Activated CD8-positive, alpha-beta memory T cell treated with anti-CD3 and anti-CD28 coated beads, Interleukin-2, amount 50 U/mL, for 1 hour (primary cell): Measurements from ENCODE around the gene ZNF90.
A peak's percentile ranks its signal among the peaks of the same experiment; 100 is the strongest.
"Not testable (repeated sequence)": the region's sequence is repeated elsewhere in the genome, so short reads cannot be mapped to it uniquely, and the experiment has no call there.

Experiments
- DNase-seq: peaks from one replicate; pipeline ENCODE4 v3.0.0-alpha.2; 2020; ENCODE audit errors: extremely low read depth

ZNF90 gene

DNA sequence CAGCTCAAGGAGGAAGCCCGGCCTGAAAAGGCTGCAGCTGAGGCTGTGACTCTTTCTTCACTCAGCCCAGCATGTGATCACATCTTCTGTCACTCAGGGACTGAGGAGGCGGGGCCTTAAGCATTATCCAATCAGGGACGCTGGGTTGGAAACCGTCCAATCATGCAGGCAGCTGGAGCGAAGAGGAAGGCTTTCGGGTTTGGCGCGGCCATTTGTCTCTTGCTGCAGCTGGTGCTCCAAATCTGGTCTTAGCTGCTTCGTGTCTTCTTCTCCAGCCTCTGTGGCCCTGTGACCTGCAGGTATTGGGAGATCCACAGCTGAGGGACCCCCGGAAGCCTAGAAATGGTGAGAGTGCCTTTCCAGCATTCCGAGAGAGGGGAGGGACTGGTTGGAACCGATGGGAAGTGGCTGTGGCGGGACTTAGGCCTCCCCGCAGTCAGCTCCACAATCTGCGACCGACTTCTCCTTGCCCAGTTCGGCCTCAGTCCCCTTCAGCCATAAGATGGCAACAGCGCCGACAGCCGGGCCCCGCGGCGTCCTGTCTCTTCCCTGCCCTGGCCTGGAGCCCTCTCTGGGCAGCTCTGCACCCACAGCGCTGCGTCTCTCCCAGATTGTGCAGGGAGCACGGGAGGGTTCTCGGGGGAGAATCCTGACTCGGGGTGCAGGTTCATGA is at the start of gene ZNF90:
Gene ZNF90 (plus strand): TSS at position 210 of the 673 bp plus-strand sequence. CDS start 133 bp downstream, at position 343.
- peak; percentile 77 for DNase-seq

- DNase-seq = no peak
Measured at GRCh38 chr19:20028611-20029010, 49.2 kb upstream of the ZNF90 start.

- no peak for DNase-seq
Measured at GRCh38 chr19:20035935-20036334, 41.9 kb upstream of the ZNF90 start.

- no peak for DNase-seq
Measured at GRCh38 chr19:20038358-20039202, 39.2 kb upstream of the ZNF90 start.

- DNase-seq = peak; percentile 90
Measured at GRCh38 chr19:20039203-20039723, 38.5 kb upstream of the ZNF90 start, which contains the start of gene ZNF682. Gene ZNF682 (minus strand): TSS chr19:20039505. CDS start chr19:20039345, 160 bp downstream.

GRCh38 chr19:20044663-20045062 is 33.1 kb upstream of the ZNF90 start:
- no peak for DNase-seq

- DNase-seq = not testable (repeated sequence)
Measured at GRCh38 chr19:20045742-20046141, 32.1 kb upstream of the ZNF90 start.

- peak; percentile 8 for DNase-seq
Measured at GRCh38 chr19:20051841-20052768, 25.7 kb upstream of the ZNF90 start.

GRCh38 chr19:20058738-20059137 is 19.1 kb upstream of the ZNF90 start:
- not testable (repeated sequence) for DNase-seq

GRCh38 chr19:20060282-20060681 is 17.5 kb upstream of the ZNF90 start:
- no peak for DNase-seq

DNA sequence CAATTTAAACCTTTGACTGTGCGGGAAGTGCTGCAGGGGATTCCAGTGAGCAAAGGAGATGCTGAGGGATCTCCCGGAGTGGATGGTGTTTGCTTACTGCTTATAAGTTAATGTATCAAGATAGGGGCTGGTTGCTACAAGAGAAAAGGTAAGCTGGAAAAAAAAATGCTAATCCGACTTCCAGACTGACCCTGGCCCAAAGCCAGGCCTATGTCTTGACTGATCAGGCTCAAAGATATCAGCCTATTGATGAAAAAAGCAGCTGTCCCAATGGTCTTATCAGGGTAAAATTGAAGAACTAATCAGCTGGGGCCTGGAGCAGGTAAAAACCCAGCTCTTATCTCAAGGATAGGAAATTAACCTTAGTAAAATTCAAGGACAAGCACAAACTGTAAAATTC is 10.9 kb upstream of the ZNF90 start:
- DNase-seq = no peak

DNA sequence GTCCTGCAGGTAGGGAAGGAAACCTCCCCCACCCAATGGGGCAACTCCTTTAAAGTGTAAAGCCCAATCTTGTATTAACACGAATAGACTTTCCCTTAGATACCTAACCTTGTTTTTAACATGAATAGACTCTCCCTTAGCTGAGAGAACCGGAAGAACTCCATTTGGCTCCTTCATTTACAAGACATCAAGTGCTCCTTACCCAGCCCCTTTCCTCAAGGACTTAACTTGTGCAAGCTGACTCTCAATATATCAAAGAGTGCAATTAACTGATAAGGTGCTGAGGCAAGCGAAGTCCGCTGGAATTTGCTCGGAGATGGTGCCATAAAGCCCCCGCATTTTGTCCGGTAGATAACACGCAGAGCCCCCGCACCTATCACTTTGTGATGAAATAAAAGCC is 9.9 kb upstream of the ZNF90 start:
- DNase-seq = no peak

- DNase-seq = not testable (repeated sequence)
Measured at GRCh38 chr19:20068559-20068958, 9.2 kb upstream of the ZNF90 start.

DNA sequence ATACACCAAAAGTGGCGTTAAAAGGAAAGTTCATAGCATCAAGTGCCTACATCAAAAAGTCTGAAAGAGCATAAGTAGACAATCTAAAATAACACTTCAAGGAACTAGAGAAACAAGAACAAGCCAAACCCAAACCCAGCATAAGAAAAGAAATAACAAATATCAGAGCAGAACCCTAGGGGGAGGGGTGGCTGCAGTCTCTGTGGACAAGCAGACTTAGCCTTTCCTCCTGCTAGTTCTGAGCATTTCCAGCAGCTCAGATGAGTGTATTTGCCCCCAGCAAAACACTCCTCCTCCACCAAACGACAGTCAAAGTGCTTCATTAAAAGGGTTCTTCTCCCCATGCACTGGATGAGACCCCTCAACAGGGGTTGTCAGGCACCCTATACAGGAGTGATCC is 7.1 kb upstream of the ZNF90 start:
- DNase-seq = no peak

DNA sequence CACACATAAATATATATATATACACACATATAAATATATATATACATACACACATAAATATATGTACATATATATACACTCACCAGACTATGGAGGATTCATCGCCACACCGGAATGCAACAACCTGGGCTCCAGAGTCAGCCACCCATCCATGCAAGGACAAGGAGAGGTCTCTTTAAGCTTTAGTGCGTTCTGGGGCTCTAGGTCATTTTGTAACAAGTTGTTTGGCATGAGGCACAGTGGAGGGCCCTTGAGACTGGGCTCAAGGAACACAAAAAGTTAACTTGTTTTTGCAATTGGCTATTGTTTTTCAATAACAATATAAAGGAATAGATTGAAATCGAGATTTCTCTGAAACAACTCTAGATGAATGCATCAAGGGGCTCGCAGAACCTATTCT is 4.9 kb upstream of the ZNF90 start:
- no peak for DNase-seq

GRCh38 chr19:20078581-20079031 is 806 bp downstream of the ZNF90 start:
- DNase-seq = no peak

- DNase-seq = no peak
Measured at GRCh38 chr19:20079476-20079875, 1.7 kb downstream of the ZNF90 start.

DNA sequence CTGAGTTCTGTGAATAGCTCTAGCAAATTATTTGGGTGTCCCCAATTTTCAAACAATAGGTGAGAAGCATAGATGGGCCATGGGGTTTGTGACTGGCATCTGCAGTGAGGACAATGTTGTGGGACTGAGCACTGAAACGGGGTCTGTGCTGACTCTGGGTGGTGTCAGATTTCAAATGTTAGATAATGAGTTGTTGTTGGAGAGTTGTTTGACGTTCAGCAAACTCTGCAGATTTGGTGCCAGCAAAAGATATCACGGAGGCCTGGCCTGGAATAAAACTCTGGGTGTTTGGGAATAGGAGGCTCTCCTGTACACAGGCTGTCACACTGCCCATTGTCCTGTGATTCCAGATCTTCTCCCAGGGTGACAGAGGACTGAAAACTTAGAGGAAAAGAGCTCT is 2.9 kb downstream of the ZNF90 start:
- no peak for DNase-seq

GRCh38 chr19:20082232-20082833 is 4.5 kb downstream of the ZNF90 start:
- DNase-seq = not testable (repeated sequence)

DNA sequence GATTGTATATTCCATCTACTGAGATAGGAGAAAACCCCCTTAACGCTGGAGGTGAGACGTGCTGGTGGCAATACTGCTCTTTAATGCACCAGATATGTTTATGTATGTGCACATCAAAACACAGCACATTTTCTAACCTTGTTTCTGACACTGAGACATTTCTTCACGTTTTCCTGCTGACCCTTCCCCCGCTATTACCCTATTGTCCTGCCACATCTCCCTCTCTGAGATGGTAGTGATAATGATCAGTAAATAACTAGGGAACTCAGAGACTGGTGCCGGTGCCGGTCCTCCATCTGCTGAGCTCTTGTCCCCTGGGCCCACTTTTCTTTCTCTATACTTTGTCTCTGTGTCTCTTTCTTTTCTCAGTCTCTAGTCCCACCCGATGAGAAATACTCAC is 5.1 kb downstream of the ZNF90 start:
- not testable (repeated sequence) for DNase-seq

- no peak for DNase-seq
Measured at GRCh38 chr19:20102097-20102496, 24.3 kb downstream of the ZNF90 start.
